ENCODE results near the gene ABRACL. TPM values are rescaled to one million over a fixed set of nuclear protein-coding genes. Genes with fewer than 3 reads are reported as not detected.

The ABRACL gene
- total RNA-seq, 3 donors from 2014 or later: 10.9 to 26.9 (median 17.4) TPM

- Histone ChIP-seq H3K36me3 (no peaks in the 10 kb centered on the region), H3K4me3 (peak overlapping the region; percentile 71 to 94 (median 90)), H3K9me3 (no peaks in the 10 kb centered on the region), H3K4me1 (no peaks in the 10 kb centered on the region), H3K27me3 (no peaks in the 10 kb centered on the region), H3K27ac (peak overlapping the region; percentile 96 to 98)
- intact Hi-C loops (cut with DNase I; ENCODE audit: low total_unique reads): loop anchor here (2.0 kb wide), 1 partner anchor 172 kb away; no protein-coding TSS in a partner anchor
- DNase-seq (ENCODE audit: low spot score in 2 of 2): peak in 1 of 2 donors; percentile 52
- TF ChIP-seq CTCF (IDR thresholded peaks at IDR 0.05): no peak
- no peak for TF ChIP-seq POLR2AphosphoS5 (IDR thresholded peaks at IDR 0.05)
- no peak for TF ChIP-seq POLR2A (IDR thresholded peaks at IDR 0.05)
Observed at GRCh38 chr6:138987080-138987642, 41.4 kb upstream of the ABRACL start.

- intact Hi-C loops (cut with DNase I; ENCODE audit: low total_unique reads): loop anchor here (2.0 kb wide), 1 partner anchor 173 kb away; no protein-coding TSS in a partner anchor
- Histone ChIP-seq H3K27ac (peak within 1 kb of the TSS; percentile 96 to 98), H3K4me1 (no peaks in the 10 kb centered on the region), H3K9me3 (no peaks in the 10 kb centered on the region), H3K4me3 (peak within 1 kb of the TSS; percentile 71 to 94 (median 90)), H3K36me3 (no peaks in the 10 kb centered on the region), H3K27me3 (no peaks in the 10 kb centered on the region)
- peak; percentile 86 to 91 for DNase-seq (ENCODE audit: low spot score in 2 of 2)
- TF ChIP-seq POLR2A (IDR thresholded peaks at IDR 0.05): peak; percentile 60
- TF ChIP-seq POLR2AphosphoS5 (IDR thresholded peaks at IDR 0.05): peak; percentile 63 to 84 (median 83)
- peak; percentile 96 to 98 (median 98) for TF ChIP-seq CTCF (IDR thresholded peaks at IDR 0.05)
Observed at GRCh38 chr6:138987643-138988468, 40.7 kb upstream of the ABRACL start, which contains the start of gene REPS1. TSS of gene REPS1 (minus strand) at chr6:138988253. CDS start at chr6:138987682, 571 bp downstream.

- intact Hi-C loops (cut with DNase I; ENCODE audit: low total_unique reads): no loop called here
Observed at GRCh38 chr6:138988469-138988834, 40.1 kb upstream of the ABRACL start.

GRCh38 chr6:138989098-138989983 lies 39.2 kb upstream of the ABRACL start:
- H3K9me3 ChIP-seq: no peaks in the 10 kb centered on the region
- TF ChIP-seq POLR2A (IDR thresholded peaks at IDR 0.05) (no peak), POLR2AphosphoS5 (IDR thresholded peaks at IDR 0.05) (no peak), CTCF (IDR thresholded peaks at IDR 0.05) (no peak)
- no peaks in the 10 kb centered on the region for H3K36me3 ChIP-seq
- no peaks in the 10 kb centered on the region for H3K27me3 ChIP-seq
- H3K4me3 ChIP-seq: no peak overlapping the region
- DNase-seq (ENCODE audit: low spot score in 2 of 2): no peak
- intact Hi-C loops (cut with DNase I; ENCODE audit: low total_unique reads): no loop called here
- peak overlapping the region in 1 of 2 donors; percentile 96 for H3K27ac ChIP-seq
- H3K4me1 ChIP-seq: no peaks in the 10 kb centered on the region

More at GRCh38 chr6:138988469-138988834, 40.1 kb upstream of the ABRACL start:
- H3K27me3 ChIP-seq: no peaks in the 10 kb centered on the region
- peak overlapping the region; percentile 71 to 94 (median 90) for H3K4me3 ChIP-seq
- DNase-seq (ENCODE audit: low spot score in 2 of 2): no peak
- TF ChIP-seq CTCF (IDR thresholded peaks at IDR 0.05) (peak in 1 of 3 donors; percentile 4), POLR2AphosphoS5 (IDR thresholded peaks at IDR 0.05) (no peak)
- H3K27ac ChIP-seq: peak overlapping the region; percentile 96 to 98
- no peaks in the 10 kb centered on the region for H3K36me3 ChIP-seq
- H3K9me3 ChIP-seq: no peaks in the 10 kb centered on the region
- no peaks in the 10 kb centered on the region for H3K4me1 ChIP-seq
